Measurements from ENCODE around the gene BDNF.

BDNF gene

DNA sequence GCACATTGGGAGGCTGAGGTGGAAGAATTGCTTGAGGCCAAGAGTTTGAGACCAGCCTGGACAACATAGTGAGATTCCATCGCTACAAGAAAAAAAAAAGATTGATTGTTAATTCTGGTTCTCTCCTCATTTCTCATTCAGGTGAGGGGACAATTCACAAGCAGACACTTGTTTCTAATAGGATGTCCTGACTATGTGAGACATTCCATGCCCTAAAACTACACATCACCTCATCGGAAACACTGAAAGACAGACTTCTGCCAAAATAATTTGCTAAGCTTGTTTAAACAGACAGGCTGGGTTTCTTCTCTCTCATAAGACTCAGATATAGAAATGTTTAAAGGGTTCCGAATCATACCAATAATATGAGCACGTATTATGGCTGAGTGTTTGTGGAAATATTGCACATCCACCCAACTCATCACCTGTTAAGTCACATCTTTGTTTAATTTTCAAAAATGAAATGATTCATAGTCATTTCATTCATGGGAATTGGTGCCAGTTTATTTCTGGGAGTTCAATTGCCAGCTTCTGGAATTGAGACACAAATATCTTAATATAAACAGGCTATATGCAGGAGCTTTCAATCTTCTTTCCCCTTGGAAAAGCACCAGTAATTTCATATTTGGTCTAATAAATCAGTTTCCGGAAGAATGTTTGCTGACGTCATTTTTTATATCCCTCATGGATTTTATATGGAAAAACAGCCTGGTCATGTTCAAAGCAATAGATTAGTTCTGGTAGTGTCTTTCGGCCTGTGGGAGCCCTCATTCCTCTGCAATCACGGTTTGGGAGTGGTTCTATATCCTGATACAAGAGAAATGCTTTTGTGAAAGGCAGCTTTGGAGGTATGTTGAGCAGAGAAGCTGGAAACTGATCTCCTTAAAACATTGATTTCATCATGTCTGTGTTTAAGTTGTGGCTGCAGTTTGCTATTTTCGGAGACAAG, 87.0 kb downstream of the BDNF start:
- Histone ChIP-seq H3K27me3 (ENCODE audit: insufficient read depth, low read depth, severe bottlenecking) (no peaks in the 10 kb centered on the region), H3K36me3 (no peaks in the 10 kb centered on the region), H3K27ac (no peak overlapping the region), H3K4me3 (ENCODE audit: low read depth, low read length) (no peak overlapping the region), H3K9me3 (ENCODE audit: severe bottlenecking) (no peaks in the 10 kb centered on the region)
- TF ChIP-seq, protein P1, sequence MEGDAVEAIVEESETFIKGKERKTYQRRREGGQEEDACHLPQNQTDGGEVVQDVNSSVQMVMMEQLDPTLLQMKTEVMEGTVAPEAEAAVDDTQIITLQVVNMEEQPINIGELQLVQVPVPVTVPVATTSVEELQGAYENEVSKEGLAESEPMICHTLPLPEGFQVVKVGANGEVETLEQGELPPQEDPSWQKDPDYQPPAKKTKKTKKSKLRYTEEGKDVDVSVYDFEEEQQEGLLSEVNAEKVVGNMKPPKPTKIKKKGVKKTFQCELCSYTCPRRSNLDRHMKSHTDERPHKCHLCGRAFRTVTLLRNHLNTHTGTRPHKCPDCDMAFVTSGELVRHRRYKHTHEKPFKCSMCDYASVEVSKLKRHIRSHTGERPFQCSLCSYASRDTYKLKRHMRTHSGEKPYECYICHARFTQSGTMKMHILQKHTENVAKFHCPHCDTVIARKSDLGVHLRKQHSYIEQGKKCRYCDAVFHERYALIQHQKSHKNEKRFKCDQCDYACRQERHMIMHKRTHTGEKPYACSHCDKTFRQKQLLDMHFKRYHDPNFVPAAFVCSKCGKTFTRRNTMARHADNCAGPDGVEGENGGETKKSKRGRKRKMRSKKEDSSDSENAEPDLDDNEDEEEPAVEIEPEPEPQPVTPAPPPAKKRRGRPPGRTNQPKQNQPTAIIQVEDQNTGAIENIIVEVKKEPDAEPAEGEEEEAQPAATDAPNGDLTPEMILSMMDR (IDR thresholded peaks at IDR 0.05; ENCODE audit: low read depth, low read length): no peak
- no peak for DNase-seq

DNA sequence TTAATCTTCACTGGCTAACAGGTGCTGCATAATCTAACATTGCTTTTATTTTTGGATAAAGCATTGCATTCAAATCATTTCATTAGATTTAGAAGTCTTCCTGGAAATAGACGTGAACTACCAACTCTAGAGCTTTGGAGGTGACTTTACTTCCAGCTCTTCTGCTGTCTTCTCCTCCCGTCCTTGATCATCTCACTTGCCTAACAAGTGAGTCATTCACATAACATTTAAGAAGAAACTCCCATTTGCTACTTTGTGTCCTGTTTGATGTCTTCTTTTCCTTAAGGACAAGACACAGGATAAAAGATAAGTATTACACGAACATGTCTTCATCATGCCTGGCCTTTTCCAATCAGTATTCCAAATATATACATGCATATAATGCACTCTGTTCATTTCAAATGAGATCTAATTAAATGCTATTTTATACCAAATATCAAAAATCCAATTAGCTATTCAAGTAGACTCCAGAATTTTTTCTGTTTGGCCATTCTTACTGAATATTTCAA, 88.3 kb downstream of the BDNF start:
- Histone ChIP-seq H3K9me3 (ENCODE audit: severe bottlenecking) (no peaks in the 10 kb centered on the region), H3K36me3 (no peaks in the 10 kb centered on the region), H3K4me3 (ENCODE audit: low read depth, low read length) (no peak overlapping the region), H3K27me3 (ENCODE audit: insufficient read depth, low read depth, severe bottlenecking) (no peaks in the 10 kb centered on the region), H3K27ac (no peak overlapping the region)
- TF ChIP-seq, protein P1 (IDR thresholded peaks at IDR 0.05; ENCODE audit: low read depth, low read length): no peak
- DNase-seq: no peak

DNA sequence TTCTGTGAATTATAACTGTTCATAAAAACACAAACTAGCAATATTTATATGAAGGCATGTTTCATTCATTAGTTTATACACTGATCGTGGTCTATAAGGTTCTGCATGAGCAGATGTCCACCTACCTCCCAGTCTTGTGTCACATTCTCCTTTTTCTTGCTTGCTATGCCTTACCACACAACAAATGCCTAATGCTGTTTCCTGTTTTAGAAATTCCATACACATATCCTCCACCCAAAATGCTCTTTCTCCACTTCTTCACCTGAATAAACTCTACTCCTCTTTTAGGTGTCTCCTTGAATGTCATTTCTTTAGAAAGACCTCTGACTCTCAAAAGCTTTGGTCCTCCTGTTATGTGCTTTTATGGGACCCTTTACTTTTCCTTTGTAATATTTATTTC, 88.9 kb downstream of the BDNF start:
- no peaks in the 10 kb centered on the region for H3K27me3 ChIP-seq (ENCODE audit: insufficient read depth, low read depth, severe bottlenecking)
- H3K36me3 ChIP-seq: no peaks in the 10 kb centered on the region
- no peak overlapping the region for H3K4me3 ChIP-seq (ENCODE audit: low read depth, low read length)
- DNase-seq: no peak
- no peaks in the 10 kb centered on the region for H3K9me3 ChIP-seq (ENCODE audit: severe bottlenecking)
- no peak overlapping the region for H3K27ac ChIP-seq
- TF ChIP-seq, protein P1 (IDR thresholded peaks at IDR 0.05; ENCODE audit: low read depth, low read length): no peak

DNA sequence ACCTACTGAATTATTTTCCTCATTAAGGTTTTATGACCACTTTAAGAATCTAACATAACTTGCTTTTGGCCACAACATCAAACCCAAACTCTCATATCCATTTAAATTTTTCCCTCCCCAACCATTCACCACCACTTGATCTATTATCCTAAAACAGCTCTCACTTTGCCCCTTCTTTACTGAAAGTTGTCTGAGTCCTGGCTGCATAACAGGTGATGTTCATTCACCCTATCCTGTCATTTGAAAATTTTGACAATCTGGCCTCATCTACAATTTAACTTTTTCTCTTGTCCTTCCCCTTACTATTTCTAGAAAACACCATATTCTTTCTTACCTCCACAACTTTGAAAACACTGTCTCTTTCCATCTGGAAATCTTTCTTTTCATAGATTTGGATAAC, 89.3 kb downstream of the BDNF start:
- Histone ChIP-seq H3K27me3 (ENCODE audit: insufficient read depth, low read depth, severe bottlenecking) (no peaks in the 10 kb centered on the region), H3K27ac (no peak overlapping the region), H3K36me3 (no peaks in the 10 kb centered on the region), H3K9me3 (ENCODE audit: severe bottlenecking) (no peaks in the 10 kb centered on the region), H3K4me3 (ENCODE audit: low read depth, low read length) (no peak overlapping the region)
- TF ChIP-seq, protein P1 (IDR thresholded peaks at IDR 0.05; ENCODE audit: low read depth, low read length): no peak
- DNase-seq: no peak

DNA sequence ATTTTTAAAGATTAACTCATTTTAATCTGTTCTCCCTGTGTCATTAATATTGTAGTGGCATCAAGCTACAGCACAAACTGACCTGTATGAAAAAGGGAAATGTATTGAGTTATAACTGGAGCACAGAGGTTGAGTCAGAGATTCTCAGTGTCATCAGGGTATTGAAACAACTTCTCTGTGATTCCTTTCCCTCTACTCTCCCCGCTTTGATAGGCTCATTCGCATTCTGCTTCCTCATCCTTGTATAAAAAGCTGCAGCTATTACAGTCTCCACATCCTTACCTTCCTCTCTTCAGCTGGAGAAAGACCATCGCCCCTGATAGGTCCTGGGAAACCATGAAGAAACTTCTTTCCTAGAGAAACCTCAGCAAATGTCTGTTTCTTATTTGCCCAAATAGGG, 90.0 kb downstream of the BDNF start:
- no peak for DNase-seq
- H3K27ac ChIP-seq: no peak overlapping the region
- TF ChIP-seq, protein P1 (IDR thresholded peaks at IDR 0.05; ENCODE audit: low read depth, low read length): no peak
- no peaks in the 10 kb centered on the region for H3K27me3 ChIP-seq (ENCODE audit: insufficient read depth, low read depth, severe bottlenecking)
- no peaks in the 10 kb centered on the region for H3K9me3 ChIP-seq (ENCODE audit: severe bottlenecking)
- no peak overlapping the region for H3K4me3 ChIP-seq (ENCODE audit: low read depth, low read length)
- no peaks in the 10 kb centered on the region for H3K36me3 ChIP-seq

All from WERI-Rb-1 (cell line).